ENCODE results near the gene GDI1.

Gene GDI1

DNA sequence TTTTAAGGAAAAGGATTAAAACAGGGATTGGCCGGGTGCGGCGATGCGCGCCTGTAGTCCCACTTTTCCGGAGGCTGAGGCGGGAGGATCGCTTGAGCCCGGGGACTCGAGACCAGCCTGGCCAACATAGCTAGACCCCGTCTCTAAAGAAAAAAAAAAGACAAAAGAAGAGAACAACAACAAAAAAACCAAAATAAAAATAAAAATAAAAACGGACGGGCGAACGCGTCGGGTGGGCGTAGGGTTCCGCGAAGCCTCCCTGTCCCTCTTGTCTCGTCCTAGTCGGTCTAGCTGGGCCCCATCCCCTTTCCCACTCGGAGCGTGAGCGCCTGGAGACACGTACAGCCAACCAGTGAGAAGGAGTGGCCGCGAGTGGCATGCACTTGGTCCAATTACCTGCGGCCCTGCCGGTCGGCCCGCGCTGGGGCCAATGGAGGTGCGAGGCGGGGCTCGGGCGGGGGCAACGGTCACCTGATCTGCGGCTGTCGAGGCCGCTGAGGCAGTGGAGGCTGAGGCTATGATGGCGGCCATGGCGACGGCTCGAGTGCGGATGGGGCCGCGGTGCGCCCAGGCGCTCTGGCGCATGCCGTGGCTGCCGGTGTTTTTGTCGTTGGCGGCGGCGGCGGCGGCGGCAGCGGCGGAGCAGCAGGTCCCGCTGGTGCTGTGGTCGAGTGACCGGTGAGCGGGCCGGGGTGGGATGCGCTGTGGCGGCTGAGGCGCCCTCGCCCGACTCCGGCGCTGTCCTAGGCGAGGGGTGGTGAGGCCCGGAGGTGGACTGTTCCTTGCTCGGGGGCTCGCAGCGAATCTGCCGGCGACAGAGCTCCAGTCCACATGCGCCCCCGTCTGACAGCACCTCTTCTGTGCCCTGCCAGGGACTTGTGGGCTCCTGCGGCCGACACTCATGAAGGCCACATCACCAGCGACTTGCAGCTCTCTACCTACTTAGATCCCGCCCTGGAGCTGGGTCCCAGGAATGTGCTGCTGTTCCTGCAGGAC is 8.5 kb upstream of the GDI1 start, which contains the start of gene ATP6AP1 (continued):
- no peak for TF ChIP-seq ZNF19 (tag by site-specific recombination; IDR thresholded peaks at IDR 0.05; ENCODE audit: low read depth)
- no peak for TF ChIP-seq ZBTB1 (tag by site-specific recombination; IDR thresholded peaks at IDR 0.05)
- no peak for TF ChIP-seq ZNF747 (tag by site-specific recombination; IDR thresholded peaks at IDR 0.05)
- TF ChIP-seq ZNF148 (tag by site-specific recombination; IDR thresholded peaks at IDR 0.05; ENCODE audit: borderline replicate concordance) = no peak
- peak; percentile 27; the same call in 1 of the 2 replicates for TF ChIP-seq KLF9 (tag by site-specific recombination; IDR thresholded peaks at IDR 0.05; ENCODE audit: low read depth)
- no peak for TF ChIP-seq ZNF549 (tag by site-specific recombination; IDR thresholded peaks at IDR 0.05)
- TF ChIP-seq ZNF510 (tag by site-specific recombination; IDR thresholded peaks at IDR 0.05; ENCODE audit: insufficient replicate concordance) = no peak
- TF ChIP-seq, protein P1, sequence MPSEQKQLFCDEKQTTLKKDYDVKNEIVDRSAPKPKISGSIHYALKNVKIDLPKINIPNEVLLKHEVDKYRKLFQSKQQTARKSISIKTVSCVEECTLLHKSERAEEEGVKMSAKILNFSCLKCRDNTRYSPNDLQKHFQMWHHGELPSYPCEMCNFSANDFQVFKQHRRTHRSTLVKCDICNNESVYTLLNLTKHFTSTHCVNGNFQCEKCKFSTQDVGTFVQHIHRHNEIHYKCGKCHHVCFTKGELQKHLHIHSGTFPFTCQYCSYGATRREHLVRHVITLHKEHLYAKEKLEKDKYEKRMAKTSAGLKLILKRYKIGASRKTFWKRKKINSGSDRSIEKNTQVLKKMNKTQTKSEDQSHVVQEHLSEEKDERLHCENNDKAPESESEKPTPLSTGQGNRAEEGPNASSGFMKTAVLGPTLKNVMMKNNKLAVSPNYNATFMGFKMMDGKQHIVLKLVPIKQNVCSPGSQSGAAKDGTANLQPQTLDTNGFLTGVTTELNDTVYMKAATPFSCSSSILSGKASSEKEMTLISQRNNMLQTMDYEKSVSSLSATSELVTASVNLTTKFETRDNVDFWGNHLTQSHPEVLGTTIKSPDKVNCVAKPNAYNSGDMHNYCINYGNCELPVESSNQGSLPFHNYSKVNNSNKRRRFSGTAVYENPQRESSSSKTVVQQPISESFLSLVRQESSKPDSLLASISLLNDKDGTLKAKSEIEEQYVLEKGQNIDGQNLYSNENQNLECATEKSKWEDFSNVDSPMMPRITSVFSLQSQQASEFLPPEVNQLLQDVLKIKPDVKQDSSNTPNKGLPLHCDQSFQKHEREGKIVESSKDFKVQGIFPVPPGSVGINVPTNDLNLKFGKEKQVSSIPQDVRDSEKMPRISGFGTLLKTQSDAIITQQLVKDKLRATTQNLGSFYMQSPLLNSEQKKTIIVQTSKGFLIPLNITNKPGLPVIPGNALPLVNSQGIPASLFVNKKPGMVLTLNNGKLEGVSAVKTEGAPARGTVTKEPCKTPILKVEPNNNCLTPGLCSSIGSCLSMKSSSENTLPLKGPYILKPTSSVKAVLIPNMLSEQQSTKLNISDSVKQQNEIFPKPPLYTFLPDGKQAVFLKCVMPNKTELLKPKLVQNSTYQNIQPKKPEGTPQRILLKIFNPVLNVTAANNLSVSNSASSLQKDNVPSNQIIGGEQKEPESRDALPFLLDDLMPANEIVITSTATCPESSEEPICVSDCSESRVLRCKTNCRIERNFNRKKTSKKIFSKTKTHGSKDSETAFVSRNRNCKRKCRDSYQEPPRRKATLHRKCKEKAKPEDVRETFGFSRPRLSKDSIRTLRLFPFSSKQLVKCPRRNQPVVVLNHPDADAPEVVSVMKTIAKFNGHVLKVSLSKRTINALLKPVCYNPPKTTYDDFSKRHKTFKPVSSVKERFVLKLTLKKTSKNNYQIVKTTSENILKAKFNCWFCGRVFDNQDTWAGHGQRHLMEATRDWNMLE (tag by site-specific recombination; conservative IDR thresholded peaks at IDR 0.05; ENCODE audit: low read depth) = no peak
- no peak for TF ChIP-seq MEIS1 (CRISPR knock-in tag; IDR thresholded peaks at IDR 0.05; ENCODE audit: borderline replicate concordance)
- no peak for TF ChIP-seq ZBTB49 (tag by site-specific recombination; IDR thresholded peaks at IDR 0.05; ENCODE audit: low read depth)
- TF ChIP-seq ZFP41 (tag by site-specific recombination; IDR thresholded peaks at IDR 0.05; ENCODE audit: borderline replicate concordance) = no peak
- TF ChIP-seq ZNF785 (tag by site-specific recombination; IDR thresholded peaks at IDR 0.05) = no peak
- TF ChIP-seq, protein P2, sequence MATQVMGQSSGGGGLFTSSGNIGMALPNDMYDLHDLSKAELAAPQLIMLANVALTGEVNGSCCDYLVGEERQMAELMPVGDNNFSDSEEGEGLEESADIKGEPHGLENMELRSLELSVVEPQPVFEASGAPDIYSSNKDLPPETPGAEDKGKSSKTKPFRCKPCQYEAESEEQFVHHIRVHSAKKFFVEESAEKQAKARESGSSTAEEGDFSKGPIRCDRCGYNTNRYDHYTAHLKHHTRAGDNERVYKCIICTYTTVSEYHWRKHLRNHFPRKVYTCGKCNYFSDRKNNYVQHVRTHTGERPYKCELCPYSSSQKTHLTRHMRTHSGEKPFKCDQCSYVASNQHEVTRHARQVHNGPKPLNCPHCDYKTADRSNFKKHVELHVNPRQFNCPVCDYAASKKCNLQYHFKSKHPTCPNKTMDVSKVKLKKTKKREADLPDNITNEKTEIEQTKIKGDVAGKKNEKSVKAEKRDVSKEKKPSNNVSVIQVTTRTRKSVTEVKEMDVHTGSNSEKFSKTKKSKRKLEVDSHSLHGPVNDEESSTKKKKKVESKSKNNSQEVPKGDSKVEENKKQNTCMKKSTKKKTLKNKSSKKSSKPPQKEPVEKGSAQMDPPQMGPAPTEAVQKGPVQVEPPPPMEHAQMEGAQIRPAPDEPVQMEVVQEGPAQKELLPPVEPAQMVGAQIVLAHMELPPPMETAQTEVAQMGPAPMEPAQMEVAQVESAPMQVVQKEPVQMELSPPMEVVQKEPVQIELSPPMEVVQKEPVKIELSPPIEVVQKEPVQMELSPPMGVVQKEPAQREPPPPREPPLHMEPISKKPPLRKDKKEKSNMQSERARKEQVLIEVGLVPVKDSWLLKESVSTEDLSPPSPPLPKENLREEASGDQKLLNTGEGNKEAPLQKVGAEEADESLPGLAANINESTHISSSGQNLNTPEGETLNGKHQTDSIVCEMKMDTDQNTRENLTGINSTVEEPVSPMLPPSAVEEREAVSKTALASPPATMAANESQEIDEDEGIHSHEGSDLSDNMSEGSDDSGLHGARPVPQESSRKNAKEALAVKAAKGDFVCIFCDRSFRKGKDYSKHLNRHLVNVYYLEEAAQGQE (tag by site-specific recombination; IDR thresholded peaks at IDR 0.05) = peak; percentile 44; the same call in 1 of the 2 replicates
- 0 out of 2 replicates have a peak, but pooled peaks have one; percentile 35 for TF ChIP-seq ZSCAN30 (tag by site-specific recombination; IDR thresholded peaks at IDR 0.05)
- TF ChIP-seq ZNF433 (tag by site-specific recombination; IDR thresholded peaks at IDR 0.05; ENCODE audit: low read depth) = no peak
- TF ChIP-seq PRDM2 (tag by site-specific recombination; IDR thresholded peaks at IDR 0.05; ENCODE audit: borderline replicate concordance) = no peak
- TF ChIP-seq GLI2 (tag by site-specific recombination; IDR thresholded peaks at IDR 0.05; ENCODE audit: borderline replicate concordance, low read depth) = no peak

Data from HEK293 (cell line).